Pons (tissue), 1 donor: ENCODE data around the gene TBC1D16.
A peak's percentile ranks its signal among the peaks of the same experiment; 100 is the strongest.

Experiments
- DNase-seq: peaks from one replicate; pipeline ENCODE4 v3.0.0-alpha.2; 2016; ENCODE audit warnings: low spot score

The TBC1D16 gene

DNA sequence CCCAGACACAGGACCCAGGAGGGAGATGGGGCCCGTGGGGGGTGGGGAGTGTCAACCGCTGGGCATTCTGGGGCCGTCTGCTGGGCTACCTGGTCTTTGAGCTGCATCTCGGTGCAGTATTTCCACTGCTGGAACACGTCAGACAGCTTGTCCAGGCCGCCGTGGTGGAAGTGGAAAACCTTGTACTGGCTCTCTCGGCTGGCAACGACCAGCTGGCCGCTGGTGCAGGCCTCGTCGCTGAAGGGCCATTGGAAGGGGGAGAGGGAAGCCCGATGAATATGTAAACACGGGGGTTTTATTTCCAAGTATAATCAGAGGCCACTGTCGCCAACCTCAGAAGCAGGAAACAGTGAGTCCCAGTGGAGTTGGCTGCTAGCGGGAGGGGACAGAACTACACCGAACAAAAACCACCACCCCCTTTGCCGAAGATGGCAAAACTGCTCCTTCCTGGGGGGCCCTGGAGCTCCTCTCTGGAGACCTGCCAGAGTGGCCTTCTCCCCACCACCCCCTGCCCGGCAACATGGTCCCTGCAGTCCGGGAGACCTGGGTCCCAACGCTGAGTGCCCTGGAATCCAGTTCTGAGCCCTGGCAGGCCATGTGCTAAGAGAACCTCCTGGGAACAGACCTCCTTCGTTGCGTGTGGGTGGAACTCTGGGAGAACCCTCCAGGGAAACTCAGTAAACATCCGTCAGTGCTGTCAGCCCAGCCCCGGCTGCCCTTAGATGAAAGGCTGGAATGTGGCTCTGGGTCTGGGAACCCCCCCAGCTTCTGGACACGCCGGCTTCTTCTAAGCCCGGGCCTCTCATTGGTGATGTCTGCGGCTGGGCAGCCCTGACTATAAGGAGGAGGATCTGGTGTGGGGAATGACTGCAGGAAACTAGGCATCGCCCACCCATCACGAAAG, 84.1 kb downstream of the TBC1D16 start:
- DNase-seq: peak; percentile 79

DNA sequence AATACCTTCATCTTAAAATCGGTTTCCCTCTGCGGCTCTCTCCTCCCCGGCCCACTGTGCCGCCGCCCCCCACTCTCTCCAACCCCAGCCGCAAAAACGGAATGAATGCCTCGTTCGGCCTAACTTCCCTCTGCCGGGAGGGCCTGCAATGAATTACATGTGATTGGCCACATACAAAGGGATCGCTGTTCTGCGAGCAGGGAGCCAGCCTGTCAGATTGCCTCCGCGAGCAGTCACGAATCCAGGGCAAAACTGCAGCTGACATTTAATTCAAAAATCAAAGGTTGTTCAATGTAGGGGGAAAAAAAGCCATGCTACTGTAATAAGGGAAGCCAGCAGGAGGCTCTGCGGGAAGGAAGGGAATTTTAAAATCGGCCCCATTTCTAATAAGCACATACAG, 84.9 kb downstream of the TBC1D16 start:
- peak; percentile 89 for DNase-seq

DNA sequence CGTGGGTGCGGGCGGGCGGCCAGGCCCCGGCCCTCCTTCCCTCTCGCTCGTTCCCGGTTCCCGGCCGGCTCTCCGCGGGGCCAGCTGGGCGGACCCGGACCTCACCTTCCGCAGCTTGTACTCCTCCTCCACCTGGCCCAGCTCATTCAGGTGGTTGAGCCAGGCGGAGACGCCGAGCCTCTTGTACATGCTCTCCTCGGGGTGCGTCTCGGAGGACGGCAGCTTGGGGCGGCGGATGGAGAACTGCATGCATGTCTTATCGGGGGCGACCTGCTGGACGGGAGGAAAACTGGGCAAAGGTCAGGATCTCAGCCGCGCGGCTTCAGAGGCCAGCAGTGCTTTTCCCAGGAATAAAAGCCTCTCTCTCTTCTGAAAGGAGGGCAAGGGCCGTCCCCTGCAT, 85.4 kb downstream of the TBC1D16 start:
- no peak for DNase-seq

DNA sequence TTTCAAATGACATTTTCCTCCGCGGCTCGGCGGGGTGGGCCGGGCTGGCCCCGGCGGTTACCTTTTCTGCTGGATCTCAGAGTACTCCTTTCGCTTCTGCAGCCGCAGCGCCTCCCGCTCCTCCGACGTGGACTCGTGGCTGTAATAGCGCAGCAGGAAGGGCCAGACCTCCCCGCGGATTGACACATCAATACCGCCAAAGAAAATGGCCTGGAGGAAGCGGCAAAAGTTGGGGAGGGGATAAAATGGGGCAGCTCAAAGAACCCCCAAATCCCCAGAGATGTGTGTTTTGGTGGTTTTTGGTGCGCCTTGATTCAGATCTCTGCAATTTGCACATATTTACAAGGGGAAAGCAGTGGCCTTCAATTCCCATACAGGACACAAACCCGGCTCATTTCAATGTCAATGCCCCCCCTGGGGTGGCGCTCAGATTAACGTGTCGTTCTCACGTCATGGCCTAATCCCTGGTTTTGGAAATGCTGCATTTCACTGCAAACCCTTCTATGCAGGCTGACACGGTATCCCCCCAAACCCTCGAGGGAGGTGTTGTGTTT, 85.9 kb downstream of the TBC1D16 start:
- no peak for DNase-seq

DNA sequence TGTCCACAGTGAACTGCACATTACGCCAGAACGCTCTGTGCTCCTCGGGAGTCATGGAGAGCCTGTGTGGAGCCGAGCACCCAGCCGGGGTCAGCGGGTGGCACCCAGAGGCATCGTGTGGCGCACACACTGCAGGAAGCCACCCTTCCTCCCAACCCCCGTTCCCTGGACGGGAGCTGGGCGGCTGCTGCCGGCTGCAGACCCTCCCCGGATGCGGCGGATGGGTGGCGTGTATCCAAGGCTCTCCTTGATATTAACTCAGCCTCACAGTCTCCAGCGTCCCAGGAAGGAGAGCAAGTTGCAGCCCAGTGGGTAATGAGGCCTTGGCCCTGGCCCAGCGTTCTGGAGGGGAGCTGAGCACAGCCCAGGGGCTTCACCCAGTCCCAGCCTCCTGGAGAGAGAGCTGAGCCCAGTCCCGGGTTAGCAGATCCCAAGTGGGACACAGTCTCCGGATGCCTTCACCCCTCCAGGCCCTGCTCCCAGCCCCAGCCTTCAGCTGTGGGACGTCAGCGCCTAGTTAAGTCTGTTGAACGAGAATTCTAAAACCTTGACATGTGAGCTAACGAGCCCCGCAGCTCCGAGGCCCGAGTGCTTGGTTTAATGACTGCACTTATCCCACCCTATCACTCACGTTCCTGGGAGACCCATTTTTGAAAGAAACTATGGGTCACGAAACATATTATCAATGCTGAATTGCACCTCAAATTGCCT, 86.6 kb downstream of the TBC1D16 start:
- DNase-seq: no peak

DNA sequence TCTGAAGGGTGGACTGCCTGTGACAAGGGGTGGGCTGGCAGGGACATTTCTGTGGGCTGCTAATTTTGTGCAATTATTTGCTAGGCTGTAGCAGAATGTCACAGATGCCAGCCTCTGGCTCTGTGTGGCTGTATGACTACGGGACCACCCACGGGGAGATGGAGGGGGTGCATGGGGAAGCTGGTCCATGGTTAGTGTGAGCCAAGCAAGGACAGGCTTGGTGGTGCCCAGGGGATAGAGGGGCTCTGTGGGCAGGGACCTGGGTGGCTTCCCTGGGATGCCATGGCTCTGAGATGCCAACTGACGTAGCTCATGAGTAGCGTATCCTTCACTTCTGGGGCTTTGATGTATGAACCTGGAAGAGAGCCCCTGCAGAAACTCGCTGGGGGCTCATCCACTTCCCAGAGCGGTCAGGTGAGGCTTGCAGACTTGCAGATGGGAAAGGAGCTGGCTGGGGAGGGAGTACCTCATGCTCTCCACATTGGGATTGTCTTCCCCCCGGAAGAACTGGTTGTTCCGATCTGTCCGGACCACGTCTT, 87.2 kb downstream of the TBC1D16 start:
- no peak for DNase-seq

DNA sequence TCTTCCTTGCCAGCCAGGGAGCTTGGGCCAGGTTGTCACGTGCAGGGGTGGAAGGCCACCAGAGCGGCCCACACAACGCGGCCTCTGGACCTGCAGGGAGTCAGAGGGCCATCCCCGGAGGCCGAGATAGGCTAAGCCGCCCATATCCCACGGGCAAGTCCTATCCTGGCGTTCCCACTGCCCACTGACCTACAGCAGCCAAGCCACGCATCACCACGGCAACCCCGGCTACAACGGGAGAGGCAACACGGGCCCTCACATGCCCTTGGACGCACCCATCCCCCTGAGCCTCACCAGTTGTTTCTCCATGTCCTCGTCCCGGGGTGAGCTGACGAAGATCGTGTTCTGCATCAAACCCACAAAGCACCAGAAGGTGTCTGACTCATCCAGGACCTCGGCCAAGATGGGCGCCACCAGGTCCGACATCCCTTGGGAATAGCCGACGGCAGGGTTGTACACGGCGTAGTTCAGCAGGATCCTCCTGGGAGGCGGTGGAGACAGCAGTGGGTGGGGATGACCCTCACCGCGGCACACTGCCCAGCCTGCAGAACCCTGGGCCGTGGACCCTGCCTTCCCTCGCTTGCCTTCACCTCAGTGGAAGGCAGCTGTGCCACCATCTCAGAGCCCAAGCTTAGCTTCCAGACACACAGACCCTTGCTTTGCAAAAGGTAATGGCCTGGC, 88.2 kb downstream of the TBC1D16 start:
- DNase-seq: no peak

DNA sequence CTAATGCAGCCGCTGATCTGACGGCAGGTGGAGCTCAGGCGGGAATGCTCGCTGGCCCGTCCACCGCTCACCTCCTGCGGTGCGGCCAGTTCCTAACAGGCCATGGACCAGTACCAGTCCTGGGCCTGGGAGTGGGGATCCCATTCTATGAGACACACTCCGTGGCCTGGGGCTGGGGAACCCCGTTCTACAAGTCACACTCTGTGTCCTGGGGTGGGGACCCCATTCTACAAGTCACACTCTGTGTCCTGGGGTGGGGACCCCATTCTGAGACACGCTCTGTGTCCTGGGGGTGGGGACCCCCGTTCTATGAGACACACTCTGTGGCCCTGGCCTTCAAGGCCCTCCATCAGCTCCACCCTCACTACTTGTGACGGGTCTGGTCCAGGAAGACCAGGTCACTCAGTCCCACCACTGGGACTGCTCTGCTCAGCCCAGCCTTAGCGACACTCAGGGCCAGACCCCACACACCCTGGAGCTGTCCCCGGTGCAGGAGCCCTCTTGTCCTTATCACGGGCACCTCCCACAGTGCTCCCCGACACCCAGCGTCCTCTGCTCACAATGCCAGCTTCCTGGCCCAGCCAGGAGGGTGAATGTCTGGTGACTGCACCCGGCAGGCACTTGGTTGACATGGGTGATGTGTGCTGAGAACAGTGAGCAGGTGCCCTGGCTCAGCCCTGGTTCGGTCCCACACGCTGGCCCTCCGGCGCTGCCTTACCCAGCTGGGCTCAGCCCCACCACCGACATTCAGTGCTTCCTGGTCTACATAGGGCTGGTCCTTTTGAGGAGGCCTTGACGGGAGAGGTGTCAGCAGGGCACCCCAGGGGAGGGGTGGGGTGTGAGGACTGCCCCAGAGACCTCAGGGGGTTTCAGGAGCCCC, 89.1 kb downstream of the TBC1D16 start:
- DNase-seq: no peak

DNA sequence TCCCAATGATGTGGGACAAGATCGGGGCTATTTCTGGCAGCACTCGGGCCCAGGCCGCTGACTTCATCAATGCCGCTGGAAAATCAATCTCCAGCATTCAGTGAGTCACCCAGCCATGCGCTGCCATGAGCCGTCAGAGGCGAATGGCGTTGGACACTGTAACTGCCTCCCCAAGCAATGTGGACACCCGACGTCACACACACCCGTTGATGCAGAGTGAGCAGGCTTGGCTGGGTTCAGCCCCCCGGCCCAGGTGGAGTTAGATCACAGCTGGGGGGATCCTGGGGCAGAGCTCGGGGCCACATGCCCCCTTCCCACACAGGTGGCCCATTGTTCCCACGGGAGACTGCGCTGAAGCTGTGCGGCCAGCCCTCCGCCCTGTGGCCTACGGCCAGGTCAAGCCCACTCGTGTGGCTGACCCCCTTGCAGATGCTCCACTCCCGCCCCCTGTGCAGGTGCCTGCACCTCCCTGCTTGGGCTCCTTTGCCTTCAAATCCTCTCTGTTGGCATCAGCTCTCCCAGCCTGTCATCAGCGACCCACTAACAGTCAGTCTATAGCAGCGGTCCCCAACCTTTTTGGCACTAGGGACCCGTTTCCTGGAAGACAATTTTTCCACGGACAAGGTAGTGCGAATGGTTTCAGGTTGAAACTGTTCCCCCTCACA, 89.9 kb downstream of the TBC1D16 start:
- no peak for DNase-seq

DNA sequence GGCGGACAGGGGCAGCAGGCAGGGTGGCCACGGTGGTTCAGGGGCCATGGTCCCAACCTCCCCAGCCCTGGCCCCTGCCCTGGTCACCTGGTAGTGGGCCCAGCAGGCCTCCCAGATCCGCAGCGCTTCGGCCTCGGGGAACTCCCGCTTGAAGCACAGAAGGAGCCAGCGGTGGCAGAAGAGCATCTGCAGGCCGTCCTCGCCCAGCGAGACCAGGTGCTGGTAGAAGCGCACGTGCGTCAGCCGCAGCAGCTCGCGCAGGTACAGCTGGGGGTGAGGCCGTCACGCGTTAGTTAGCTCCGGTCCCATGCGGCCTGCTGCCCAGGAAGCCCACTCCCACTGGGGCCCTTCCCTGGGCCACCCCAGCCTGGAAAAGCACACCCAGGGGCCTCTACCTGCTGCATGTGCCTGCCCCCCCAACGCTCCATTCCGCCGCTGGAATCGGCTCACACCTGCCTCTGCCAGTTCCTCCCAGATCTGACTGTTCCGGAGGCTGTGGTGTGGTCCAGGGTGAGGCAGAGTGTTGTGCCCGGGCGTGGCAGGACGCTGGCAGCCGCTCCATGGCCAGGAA, 90.8 kb downstream of the TBC1D16 start:
- DNase-seq: no peak

DNA sequence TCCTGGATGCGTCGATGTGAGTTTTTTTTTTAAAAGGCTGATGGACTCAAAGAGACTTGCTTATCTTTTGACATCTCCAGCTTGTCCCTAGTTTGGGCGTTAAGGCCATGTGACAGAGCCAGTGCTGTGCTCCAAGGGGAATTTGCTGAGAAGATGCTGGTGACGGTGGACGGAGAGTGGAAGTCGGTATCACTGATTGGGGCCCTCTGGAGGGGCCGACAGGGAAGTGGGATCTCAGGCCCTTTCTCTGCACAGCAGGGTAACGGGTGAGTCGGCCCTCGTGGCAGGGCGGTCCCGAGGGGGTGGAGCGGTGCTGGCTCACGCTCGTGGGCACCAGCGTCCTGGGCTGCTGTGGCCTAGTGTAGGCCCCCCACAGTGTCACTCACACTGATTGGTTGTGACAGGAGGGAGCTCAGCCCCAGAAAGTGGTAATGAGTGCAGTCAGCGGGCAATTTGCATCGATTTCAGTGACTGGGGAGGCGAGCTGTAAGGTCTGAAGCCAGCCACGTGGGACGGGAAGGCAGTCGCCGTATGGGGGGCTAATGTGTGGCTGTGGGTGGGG, 91.3 kb downstream of the TBC1D16 start:
- DNase-seq: no peak

DNA sequence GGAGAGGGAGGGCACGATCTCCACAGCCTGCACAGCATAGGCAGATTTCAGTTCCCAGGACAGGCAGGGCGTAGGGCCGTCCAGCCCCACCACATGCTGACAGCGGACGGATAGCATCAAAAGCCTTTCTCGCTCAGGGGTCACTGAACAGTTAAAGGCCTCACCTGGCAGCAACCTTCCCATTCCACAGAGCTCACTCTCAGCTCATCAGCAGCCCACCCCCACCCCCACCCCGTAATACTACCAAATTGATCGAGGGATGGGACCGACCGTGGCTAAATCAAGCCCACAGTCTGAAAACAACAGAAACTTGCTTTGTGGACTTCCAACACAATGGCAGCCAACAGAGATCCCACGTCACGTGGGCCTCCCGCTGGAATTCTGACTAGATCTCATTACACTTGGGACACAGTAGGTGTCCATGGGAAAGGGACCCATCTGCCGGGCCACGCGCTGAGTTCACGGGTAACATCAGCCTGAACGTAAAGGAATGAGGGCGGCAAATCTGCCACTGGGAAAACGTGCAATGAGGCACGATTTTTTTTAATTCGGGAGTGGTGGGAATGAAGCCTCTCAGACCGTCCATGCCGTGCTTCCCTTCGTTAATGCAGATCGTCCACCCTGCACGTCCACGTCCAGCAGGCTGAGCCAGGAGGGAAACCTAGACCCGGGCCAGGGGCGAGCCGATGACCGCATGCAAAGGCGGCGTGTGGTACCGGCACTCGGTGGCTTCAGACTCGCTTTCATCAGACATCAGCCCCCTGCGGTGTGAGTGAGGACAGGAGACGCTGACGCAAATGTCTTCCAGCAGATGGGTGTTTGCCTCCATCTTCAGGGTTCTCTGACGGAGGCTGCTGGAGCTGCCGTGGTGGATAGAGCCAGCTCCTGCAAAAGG, 92.1 kb downstream of the TBC1D16 start:
- DNase-seq: no peak

DNA sequence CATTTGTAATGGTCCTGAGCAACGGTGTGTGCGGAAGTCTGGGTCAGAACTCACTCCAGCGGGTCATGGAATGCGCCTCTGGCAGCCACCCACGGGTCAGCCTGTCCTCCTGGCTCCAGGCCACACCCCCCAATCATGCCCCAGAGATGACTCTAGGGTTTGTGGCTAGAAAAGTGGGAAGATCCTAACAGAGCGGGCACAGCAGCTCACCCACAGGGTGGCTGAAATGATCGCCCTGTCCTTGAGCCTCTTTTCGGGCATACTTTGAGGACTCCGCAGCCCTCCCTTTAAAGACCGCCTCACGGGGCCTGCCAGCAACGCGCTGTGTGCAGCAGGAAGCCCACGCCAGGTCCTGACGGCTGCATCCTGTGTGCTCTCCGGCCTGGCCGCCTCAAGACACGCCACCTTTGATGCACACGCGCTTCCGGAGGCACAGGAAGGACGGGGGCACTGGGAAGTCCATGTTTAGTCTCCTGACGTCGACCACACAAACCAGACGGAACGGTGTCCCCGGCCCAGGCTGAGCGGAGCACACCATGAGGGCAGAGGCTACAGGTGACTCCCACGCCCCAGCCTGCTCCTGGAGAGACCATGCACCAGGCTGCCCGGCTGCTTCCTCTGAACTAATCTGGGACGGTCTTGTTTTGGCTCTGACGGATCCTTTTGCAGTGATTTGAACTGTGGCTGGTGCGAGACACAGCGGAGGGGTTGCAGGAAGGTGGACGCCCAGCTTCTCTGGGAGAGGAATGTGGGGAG, 92.9 kb downstream of the TBC1D16 start:
- DNase-seq: no peak

DNA sequence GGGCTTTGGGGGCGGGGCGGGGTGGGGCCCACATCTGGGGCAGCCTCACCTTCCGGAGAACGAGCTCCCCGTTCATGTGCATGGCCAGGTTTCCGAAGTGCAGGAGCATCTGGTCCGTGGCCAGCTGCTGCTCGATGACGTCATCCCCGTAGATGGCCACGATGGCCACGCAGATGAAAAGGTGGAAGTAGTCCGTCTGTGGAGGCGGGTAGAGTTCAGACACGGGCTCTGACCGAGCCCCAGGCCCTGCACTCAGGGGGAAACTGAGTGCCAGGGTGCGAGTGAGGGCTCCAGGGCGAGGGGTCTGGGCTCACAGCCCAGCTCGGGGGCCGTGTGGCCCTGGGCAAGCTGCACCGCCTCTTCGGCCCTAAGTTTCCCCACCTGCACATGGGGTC, 93.7 kb downstream of the TBC1D16 start:
- no peak for DNase-seq

DNA sequence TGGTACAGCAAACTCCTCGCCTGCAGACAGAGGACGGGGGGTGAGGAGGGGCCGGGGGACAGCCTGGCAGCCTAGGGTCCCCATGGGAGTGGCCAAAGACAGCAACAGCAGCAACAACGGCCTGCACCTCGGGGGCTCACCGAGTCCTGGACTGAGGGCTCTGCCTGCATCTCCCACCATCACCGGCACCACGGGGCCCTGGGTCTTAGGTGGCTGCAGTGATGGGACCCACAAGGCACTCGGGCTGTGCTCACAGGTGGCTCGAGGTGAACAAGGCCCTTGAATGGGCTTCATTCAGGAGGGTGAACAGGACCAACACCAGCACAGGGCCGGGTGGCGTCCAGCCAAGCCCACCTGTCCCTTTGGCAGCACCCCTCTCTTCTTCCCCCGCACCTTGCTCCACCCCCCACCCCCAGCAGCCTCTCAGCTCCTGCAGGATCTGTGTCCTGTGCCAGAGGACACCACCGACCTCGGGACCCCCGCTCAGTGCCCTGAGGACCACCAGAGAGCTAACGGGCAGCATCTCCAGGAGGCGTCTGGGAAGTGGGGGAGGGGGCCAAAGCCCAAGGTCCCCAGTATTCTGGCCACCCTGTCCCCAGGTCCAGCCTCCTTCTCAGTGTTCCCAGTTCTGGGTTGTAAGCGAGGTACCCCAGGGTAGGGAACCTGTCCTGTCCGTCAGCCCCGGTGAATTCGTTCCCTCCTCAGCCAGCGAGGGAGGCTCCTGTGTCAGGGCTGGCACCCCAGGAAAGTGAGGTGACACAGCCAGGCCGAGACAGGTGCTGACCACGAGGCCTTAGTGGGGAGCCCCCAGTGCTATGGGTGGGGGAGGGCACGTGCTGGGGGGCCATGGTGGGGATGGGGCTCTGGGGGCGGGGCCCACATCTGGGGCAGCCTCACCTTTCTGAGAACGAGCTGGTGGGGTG, 94.3 kb downstream of the TBC1D16 start:
- no peak for DNase-seq

DNA sequence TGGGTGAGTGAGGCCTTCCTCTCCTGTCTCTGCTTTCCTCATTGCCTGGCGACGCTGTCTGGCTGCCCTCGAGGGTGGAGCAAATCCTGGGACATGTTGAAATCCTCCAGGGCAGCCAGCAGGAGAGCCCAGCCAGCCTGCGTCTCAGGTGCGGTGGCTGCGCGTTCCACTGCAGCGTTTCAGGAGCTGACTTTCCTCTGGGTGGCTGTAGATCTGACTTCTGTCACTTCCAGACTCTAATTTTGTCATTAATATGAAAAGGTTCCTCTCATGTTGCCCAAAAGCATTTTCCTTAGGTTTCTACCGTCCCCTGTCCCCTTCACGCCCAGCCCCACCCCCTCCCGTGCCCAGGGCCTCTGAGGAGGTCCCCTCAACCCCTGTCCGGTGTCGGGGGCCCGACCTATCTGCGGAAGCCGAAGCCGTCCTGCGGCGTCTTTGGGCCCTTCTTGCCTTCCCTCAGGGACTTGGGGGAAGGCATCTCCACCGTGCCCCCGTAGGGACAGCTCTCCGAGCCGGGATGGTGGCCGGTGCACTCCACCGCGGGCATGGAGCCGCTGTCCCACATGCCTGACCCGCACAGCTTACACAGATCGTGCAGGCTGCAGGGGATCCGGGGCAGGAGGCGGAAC, 95.1 kb downstream of the TBC1D16 start:
- no peak for DNase-seq
